GM12874 (cell line): Measurements from ENCODE around the gene ADAMTSL1.

ENCODE experiments used
- CTCF ChIP-seq: IDR thresholded peaks from 2 replicates; pipeline ENCODE4 v1.5.1; 2011; ENCODE audit warnings: low read depth, mild to moderate bottlenecking, control low read depth, low read length, moderate library complexity; ENCODE audit not compliant: insufficient read depth

ADAMTSL1 gene

GRCh38 chr9:18861609-18862544 is 387.9 kb downstream of the ADAMTSL1 start:
- TF ChIP-seq CTCF, result no peak

GRCh38 chr9:18863791-18864190 is 389.8 kb downstream of the ADAMTSL1 start:
- TF ChIP-seq CTCF, result no peak

GRCh38 chr9:18864516-18864915 is 390.6 kb downstream of the ADAMTSL1 start:
- TF ChIP-seq CTCF, result no peak

GRCh38 chr9:18865542-18865941 is 391.6 kb downstream of the ADAMTSL1 start:
- no peak for TF ChIP-seq CTCF

GRCh38 chr9:18866121-18866831 is 392.3 kb downstream of the ADAMTSL1 start:
- no peak for TF ChIP-seq CTCF

- no peak for TF ChIP-seq CTCF
Measured at GRCh38 chr9:18869725-18870124, 395.8 kb downstream of the ADAMTSL1 start.

- no peak for TF ChIP-seq CTCF
Measured at GRCh38 chr9:18874069-18874468, 400.1 kb downstream of the ADAMTSL1 start.
